RWPE2 (cell line): ENCODE measurements around the gene LDLRAD3.

Experiments
- ATAC-seq: fragments of 200-7000 bp; cut with Tn5 transposase; 3 replicates; pipeline ENCODE4 v1.9.1; 2021; ENCODE audit warnings: low read depth
- DNase-seq: peaks from one replicate; pipeline ENCODE4 v3.0.0-alpha.2; 2020; ENCODE audit warnings: low spot score
- H3K27ac ChIP-seq: fragments of 450-650 bp; 2 replicates; pipeline ENCODE4 v1.5.1; 2017; ENCODE audit warnings: mild to moderate bottlenecking; ENCODE audit not compliant: poor library complexity, severe bottlenecking
- H3K27me3 ChIP-seq: fragments of 250-450 bp; sonication (Bioruptor Pico); 2 replicates; pipeline ENCODE4 v1.5.1; 2021; ENCODE audit warnings: mild to moderate bottlenecking, moderate library complexity; ENCODE audit not compliant: insufficient read depth, poor library complexity, severe bottlenecking
- H3K36me3 ChIP-seq: fragments of 250-450 bp; sonication (Bioruptor Pico); 2 replicates; pipeline ENCODE4 v1.5.1; 2020; ENCODE audit warnings: low read depth, mild to moderate bottlenecking, moderate library complexity
- H3K4me1 ChIP-seq: fragments of 250-450 bp; sonication (Bioruptor Pico); 2 replicates; pipeline ENCODE4 v1.5.1; 2021; ENCODE audit warnings: mild to moderate bottlenecking, moderate library complexity; ENCODE audit not compliant: insufficient read depth, poor library complexity, severe bottlenecking
- H3K4me3 ChIP-seq: fragments of 250-450 bp; sonication (Bioruptor Pico); 2 replicates; pipeline ENCODE4 v1.5.1; 2021; ENCODE audit warnings: mild to moderate bottlenecking, moderate library complexity; ENCODE audit not compliant: severe bottlenecking
- H3K9me3 ChIP-seq: fragments of 250-450 bp; sonication (Bioruptor Pico); 2 replicates; pipeline ENCODE4 v1.5.1; 2021; ENCODE audit warnings: mild to moderate bottlenecking, moderate library complexity; ENCODE audit not compliant: severe bottlenecking
- TF ChIP-seq, protein P1 (sequence below): fragments of 450-650 bp; IDR thresholded peaks from one replicate; pipeline ENCODE4 v1.5.1; 2017; ENCODE audit warnings: mild to moderate bottlenecking, moderate library complexity; ENCODE audit not compliant: poor library complexity, severe bottlenecking

The LDLRAD3 gene

DNA sequence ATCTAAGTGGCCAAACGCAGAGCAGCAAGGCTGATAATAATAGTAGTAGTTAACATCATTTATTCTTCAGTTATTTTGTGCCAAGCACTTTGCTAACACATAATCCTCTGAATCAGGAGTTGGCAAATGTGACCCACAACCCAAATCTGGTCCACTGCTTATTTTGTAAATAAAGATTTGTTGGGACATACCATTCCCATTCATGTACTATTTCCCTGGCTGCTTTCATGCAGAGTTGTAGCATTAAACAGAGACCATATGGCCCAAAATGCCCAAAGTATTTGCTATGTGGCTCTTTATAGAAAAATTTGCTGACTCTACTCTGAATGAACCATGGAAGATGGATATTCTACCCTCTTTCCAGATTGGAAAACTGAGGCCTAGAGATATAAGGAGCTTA, 295.0 kb downstream of the LDLRAD3 start:
- Histone ChIP-seq H3K4me1 (no peaks in the 10 kb centered on the region), H3K27me3 (no peaks in the 10 kb centered on the region), H3K9me3 (no peaks in the 10 kb centered on the region), H3K36me3 (no peaks in the 10 kb centered on the region), H3K27ac (no peak overlapping the region), H3K4me3 (no peak overlapping the region)
- DNase-seq (no peak), ATAC-seq (no peak)
- TF ChIP-seq, protein P1, sequence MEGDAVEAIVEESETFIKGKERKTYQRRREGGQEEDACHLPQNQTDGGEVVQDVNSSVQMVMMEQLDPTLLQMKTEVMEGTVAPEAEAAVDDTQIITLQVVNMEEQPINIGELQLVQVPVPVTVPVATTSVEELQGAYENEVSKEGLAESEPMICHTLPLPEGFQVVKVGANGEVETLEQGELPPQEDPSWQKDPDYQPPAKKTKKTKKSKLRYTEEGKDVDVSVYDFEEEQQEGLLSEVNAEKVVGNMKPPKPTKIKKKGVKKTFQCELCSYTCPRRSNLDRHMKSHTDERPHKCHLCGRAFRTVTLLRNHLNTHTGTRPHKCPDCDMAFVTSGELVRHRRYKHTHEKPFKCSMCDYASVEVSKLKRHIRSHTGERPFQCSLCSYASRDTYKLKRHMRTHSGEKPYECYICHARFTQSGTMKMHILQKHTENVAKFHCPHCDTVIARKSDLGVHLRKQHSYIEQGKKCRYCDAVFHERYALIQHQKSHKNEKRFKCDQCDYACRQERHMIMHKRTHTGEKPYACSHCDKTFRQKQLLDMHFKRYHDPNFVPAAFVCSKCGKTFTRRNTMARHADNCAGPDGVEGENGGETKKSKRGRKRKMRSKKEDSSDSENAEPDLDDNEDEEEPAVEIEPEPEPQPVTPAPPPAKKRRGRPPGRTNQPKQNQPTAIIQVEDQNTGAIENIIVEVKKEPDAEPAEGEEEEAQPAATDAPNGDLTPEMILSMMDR = no peak

- Histone ChIP-seq H3K27ac (no peak overlapping the region), H3K9me3 (no peaks in the 10 kb centered on the region), H3K27me3 (no peaks in the 10 kb centered on the region), H3K36me3 (no peaks in the 10 kb centered on the region), H3K4me3 (no peak overlapping the region), H3K4me1 (no peaks in the 10 kb centered on the region)
- DNase-seq (no peak), ATAC-seq (no peak)
- TF ChIP-seq, protein P1 = no peak
Observed at GRCh38 chr11:36239636-36240035, 295.8 kb downstream of the LDLRAD3 start.

DNA sequence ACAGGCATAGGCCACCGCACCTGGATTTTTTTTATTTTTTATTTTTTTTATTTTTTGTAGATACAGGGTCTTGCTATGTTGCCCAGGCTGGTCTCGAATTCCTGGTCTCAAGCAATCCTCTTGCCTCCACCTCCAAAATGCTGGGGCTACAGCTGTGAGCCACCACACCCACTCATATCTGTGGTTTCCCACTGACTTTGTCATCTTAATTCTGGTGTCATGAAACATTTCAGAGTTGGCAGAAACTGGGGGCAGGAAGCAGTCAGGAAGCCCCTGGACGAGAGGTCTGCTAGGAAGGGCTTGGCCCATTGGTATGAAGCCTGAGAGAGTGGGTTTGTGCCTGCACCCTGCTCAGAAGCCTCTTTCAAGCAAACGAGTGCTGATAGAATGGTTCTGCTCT, 296.3 kb downstream of the LDLRAD3 start:
- TF ChIP-seq, protein P1 = no peak
- ATAC-seq = no peak
- no peaks in the 10 kb centered on the region for H3K36me3 ChIP-seq

GRCh38 chr11:36240801-36241200, 296.9 kb downstream of the LDLRAD3 start:
- H3K36me3 ChIP-seq = no peaks in the 10 kb centered on the region
- no peak overlapping the region for H3K4me3 ChIP-seq
- no peak overlapping the region for H3K27ac ChIP-seq
- TF ChIP-seq, protein P1 = no peak
- H3K4me1 ChIP-seq = no peaks in the 10 kb centered on the region
- no peaks in the 10 kb centered on the region for H3K27me3 ChIP-seq
- H3K9me3 ChIP-seq = no peaks in the 10 kb centered on the region
- DNase-seq = no peak
- ATAC-seq = no peak

More for the DNA sequence above, 296.3 kb downstream of the LDLRAD3 start:
- Histone ChIP-seq H3K4me3 (no peak overlapping the region), H3K27ac (no peak overlapping the region), H3K27me3 (no peaks in the 10 kb centered on the region), H3K4me1 (no peaks in the 10 kb centered on the region), H3K9me3 (no peaks in the 10 kb centered on the region)
- no peak for DNase-seq

DNA sequence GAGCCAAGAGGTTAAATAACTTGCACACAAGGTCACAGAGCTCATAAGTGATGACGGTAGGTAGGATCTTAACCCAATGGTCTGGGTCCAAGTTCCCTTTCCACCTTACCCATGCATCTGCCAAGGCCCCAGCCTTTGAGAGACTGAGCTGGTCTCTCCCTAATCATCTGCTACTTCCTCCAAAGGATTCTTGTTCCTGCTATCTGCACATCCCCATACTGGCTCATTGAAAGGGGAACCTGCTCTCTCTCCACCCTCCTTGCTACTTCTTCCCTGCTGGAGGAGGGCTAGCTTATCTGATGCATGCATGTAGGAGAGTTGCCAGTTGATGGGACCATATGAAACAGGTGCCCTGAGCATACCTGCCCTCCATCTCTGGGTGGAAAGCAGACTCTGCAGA, 297.6 kb downstream of the LDLRAD3 start:
- Histone ChIP-seq H3K4me3 (no peak overlapping the region), H3K9me3 (no peaks in the 10 kb centered on the region), H3K4me1 (no peaks in the 10 kb centered on the region), H3K27me3 (no peaks in the 10 kb centered on the region), H3K27ac (no peak overlapping the region), H3K36me3 (no peaks in the 10 kb centered on the region)
- no peak for DNase-seq
- TF ChIP-seq, protein P1 = no peak
- ATAC-seq = no peak
